ENCODE results near the gene SHCBP1L. TPM values are rescaled to one million over a fixed set of nuclear protein-coding genes. Genes with fewer than 3 reads are reported as not detected.

SHCBP1L gene
- total RNA-seq, 2 experiments from 2014 or later: not detected

GRCh38 chr1:182877842-182878241 is 75.1 kb downstream of the SHCBP1L start:
- Mint-ChIP-seq H3K4me1 (ENCODE audit: low read depth) (peaks cover 28% of the 10 kb centered on the region), H3K27me3 (ENCODE audit: low read depth) (no peaks in the 10 kb centered on the region), H3K9me3 (no peaks in the 10 kb centered on the region), H3K4me3 (no peak overlapping the region), H3K36me3 (ENCODE audit: low read depth) (peaks cover 82% of the 10 kb centered on the region), H3K27ac (peak overlapping the region; percentile 50)
- intact Hi-C loops (cut with micrococcal nuclease): loop anchor here (5.0 kb wide), 1 partner anchor 36 kb away; no protein-coding TSS in a partner anchor
- DNase-seq: no peak
- CTCF ChIA-PET: no interaction called here

DNA sequence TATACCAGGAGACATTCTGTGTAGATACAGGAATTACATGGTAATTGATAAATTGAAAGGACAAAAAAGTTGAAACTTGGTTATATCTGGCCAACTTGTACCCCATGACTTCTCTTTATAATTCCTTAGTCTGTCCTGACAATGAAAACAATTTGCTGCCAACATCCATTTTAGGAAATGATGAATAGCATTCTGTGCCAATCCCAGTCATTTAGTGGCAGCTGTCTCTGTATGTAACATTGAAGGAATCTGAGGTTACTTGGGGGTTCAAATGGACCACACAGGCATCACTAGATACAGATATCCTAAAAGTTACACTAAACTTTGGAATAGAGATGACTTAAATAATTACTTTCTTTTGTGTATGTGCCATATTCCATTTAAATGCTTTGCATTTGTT is 75.6 kb downstream of the SHCBP1L start:
- CTCF ChIA-PET: no interaction called here
- peaks cover 29% of the 10 kb centered on the region for H3K4me1 Mint-ChIP-seq (ENCODE audit: low read depth)
- intact Hi-C loops (cut with micrococcal nuclease): loop anchor here (5.0 kb wide), 1 partner anchor 35 kb away; no protein-coding TSS in a partner anchor
- no peaks in the 10 kb centered on the region for H3K9me3 Mint-ChIP-seq
- no peaks in the 10 kb centered on the region for H3K27me3 Mint-ChIP-seq (ENCODE audit: low read depth)
- peak overlapping the region; percentile 21 for H3K27ac Mint-ChIP-seq
- H3K36me3 Mint-ChIP-seq (ENCODE audit: low read depth): peaks cover 81% of the 10 kb centered on the region
- no peak for DNase-seq
- no peak overlapping the region for H3K4me3 Mint-ChIP-seq

- no peak for DNase-seq
- Mint-ChIP-seq H3K27ac (peak overlapping the region; percentile 38), H3K36me3 (ENCODE audit: low read depth) (peaks cover 77% of the 10 kb centered on the region), H3K9me3 (no peaks in the 10 kb centered on the region), H3K4me3 (no peak overlapping the region), H3K27me3 (ENCODE audit: low read depth) (no peaks in the 10 kb centered on the region), H3K4me1 (ENCODE audit: low read depth) (peaks cover 32% of the 10 kb centered on the region)
- CTCF ChIA-PET: interaction anchor here (1.0 to 1.7 kb wide), 3 partner anchors 14 to 279 kb away, joined by 3 to 4 read pairs (median 3); no protein-coding TSS in a partner anchor
- intact Hi-C loops (cut with micrococcal nuclease): loop anchor here (5.0 kb wide), 1 partner anchor 34 kb away; no protein-coding TSS in a partner anchor
Measured at GRCh38 chr1:182875889-182876288, 77.1 kb downstream of the SHCBP1L start.

DNA sequence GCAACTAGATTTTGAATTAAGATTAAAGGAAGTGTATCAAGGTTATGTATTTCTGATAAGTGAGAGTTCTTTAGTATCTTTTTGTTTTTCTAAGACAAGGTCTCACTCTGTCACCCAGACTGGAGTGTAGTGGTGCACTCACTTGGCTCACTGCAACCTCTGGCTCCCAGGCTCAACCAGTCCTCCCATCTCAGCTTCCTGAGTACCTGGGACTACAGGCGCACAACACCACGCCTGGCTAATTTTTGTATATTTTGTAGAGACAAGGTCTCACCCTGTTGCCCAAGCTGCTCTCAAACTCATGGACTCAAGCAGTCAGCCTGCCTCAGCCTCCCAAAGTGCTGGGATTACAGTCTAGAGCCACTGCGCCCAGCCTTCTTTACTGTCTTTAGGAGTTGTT is 80.1 kb downstream of the SHCBP1L start:
- no peak for DNase-seq
- intact Hi-C loops (cut with micrococcal nuclease): no loop called here
- CTCF ChIA-PET: no interaction called here
- H3K27ac Mint-ChIP-seq: no peak overlapping the region
- no peaks in the 10 kb centered on the region for H3K27me3 Mint-ChIP-seq (ENCODE audit: low read depth)
- H3K36me3 Mint-ChIP-seq (ENCODE audit: low read depth): peaks cover 64% of the 10 kb centered on the region
- no peak overlapping the region for H3K4me3 Mint-ChIP-seq
- H3K9me3 Mint-ChIP-seq: no peaks in the 10 kb centered on the region
- peaks cover 31% of the 10 kb centered on the region for H3K4me1 Mint-ChIP-seq (ENCODE audit: low read depth)

- H3K27me3 Mint-ChIP-seq (ENCODE audit: low read depth): no peaks in the 10 kb centered on the region
- peak; percentile 13 for DNase-seq
- intact Hi-C loops (cut with micrococcal nuclease): no loop called here
- H3K36me3 Mint-ChIP-seq (ENCODE audit: low read depth): peaks cover 68% of the 10 kb centered on the region
- peak overlapping the region; percentile 31 for H3K27ac Mint-ChIP-seq
- H3K4me3 Mint-ChIP-seq: no peak overlapping the region
- CTCF ChIA-PET: no interaction called here
- peaks cover 24% of the 10 kb centered on the region for H3K4me1 Mint-ChIP-seq (ENCODE audit: low read depth)
- no peaks in the 10 kb centered on the region for H3K9me3 Mint-ChIP-seq
Measured at GRCh38 chr1:182869241-182869666, 83.7 kb downstream of the SHCBP1L start.

DNA sequence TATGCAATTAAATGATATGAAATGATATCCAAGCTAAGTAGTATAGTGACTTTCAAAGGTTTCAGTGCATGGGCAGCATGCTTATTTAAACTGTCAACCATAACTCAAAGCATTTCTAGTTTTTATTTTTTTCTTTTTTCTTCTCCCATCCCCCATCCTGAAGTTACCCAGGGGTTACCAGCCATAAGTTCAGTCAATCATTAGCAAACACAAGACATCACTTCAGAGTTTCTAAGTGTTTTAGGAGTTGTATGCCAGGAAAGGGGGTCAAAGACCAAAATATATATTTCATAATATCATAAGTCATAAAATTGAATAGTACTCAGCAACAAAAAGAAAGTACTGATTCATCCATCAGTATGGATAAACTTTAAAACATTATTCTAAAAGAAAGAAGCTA is 85.1 kb downstream of the SHCBP1L start:
- CTCF ChIA-PET: no interaction called here
- H3K9me3 Mint-ChIP-seq: no peaks in the 10 kb centered on the region
- DNase-seq: no peak
- H3K4me3 Mint-ChIP-seq: no peak overlapping the region
- intact Hi-C loops (cut with micrococcal nuclease): no loop called here
- H3K4me1 Mint-ChIP-seq (ENCODE audit: low read depth): peaks cover 23% of the 10 kb centered on the region
- H3K27ac Mint-ChIP-seq: peak overlapping the region; percentile 15
- H3K27me3 Mint-ChIP-seq (ENCODE audit: low read depth): no peaks in the 10 kb centered on the region
- peaks cover 59% of the 10 kb centered on the region for H3K36me3 Mint-ChIP-seq (ENCODE audit: low read depth)

DNA sequence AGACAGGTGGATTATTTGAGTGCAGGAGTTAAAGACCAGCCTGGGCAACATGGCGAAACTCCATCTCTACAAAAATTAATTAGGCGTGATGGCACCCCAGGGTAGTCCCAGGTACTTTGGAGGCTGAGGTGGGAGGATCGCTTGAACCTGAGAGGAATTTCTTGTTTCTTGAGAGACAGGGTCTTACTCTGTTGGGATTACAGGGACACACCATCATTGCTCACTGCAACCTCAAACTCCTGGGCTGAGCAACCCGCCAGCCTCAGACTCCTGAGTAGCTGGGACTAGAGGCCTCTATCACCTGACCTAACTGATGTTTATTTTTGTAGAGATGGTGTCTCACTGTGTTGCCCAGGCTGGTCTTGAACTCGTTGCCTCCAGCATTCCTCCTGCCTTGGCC is 89.0 kb downstream of the SHCBP1L start:
- intact Hi-C loops (cut with micrococcal nuclease): no loop called here
- no peak overlapping the region for H3K4me3 Mint-ChIP-seq
- CTCF ChIA-PET: no interaction called here
- H3K4me1 Mint-ChIP-seq (ENCODE audit: low read depth): peaks cover 50% of the 10 kb centered on the region
- DNase-seq: no peak
- no peaks in the 10 kb centered on the region for H3K27me3 Mint-ChIP-seq (ENCODE audit: low read depth)
- peaks cover 66% of the 10 kb centered on the region for H3K36me3 Mint-ChIP-seq (ENCODE audit: low read depth)
- peak overlapping the region; percentile 81 for H3K27ac Mint-ChIP-seq
- H3K9me3 Mint-ChIP-seq: no peaks in the 10 kb centered on the region

GRCh38 chr1:182862827-182863226 is 90.1 kb downstream of the SHCBP1L start:
- H3K4me3 Mint-ChIP-seq: no peak overlapping the region
- H3K4me1 Mint-ChIP-seq (ENCODE audit: low read depth): peaks cover 52% of the 10 kb centered on the region
- no peak overlapping the region for H3K27ac Mint-ChIP-seq
- no peaks in the 10 kb centered on the region for H3K27me3 Mint-ChIP-seq (ENCODE audit: low read depth)
- intact Hi-C loops (cut with micrococcal nuclease): loop anchor here (1.0 kb wide), 1 partner anchor 11 kb away; no protein-coding TSS in a partner anchor
- peaks cover 72% of the 10 kb centered on the region for H3K36me3 Mint-ChIP-seq (ENCODE audit: low read depth)
- CTCF ChIA-PET: no interaction called here
- H3K9me3 Mint-ChIP-seq: no peaks in the 10 kb centered on the region
- DNase-seq: no peak

- intact Hi-C loops (cut with micrococcal nuclease): loop anchor here (1.0 kb wide), 2 partner anchors 10 to 23 kb away; partner anchors contain the start of gene DHX9
Measured at GRCh38 chr1:182861994-182862393, 91.0 kb downstream of the SHCBP1L start.

GRCh38 chr1:182860658-182861057 is 92.3 kb downstream of the SHCBP1L start:
- no peak for DNase-seq
- CTCF ChIA-PET: no interaction called here
- Mint-ChIP-seq H3K4me3 (no peak overlapping the region), H3K4me1 (ENCODE audit: low read depth) (peaks cover 49% of the 10 kb centered on the region), H3K9me3 (no peaks in the 10 kb centered on the region), H3K27me3 (ENCODE audit: low read depth) (no peaks in the 10 kb centered on the region), H3K27ac (no peak overlapping the region), H3K36me3 (ENCODE audit: low read depth) (peaks cover 63% of the 10 kb centered on the region)
- intact Hi-C loops (cut with micrococcal nuclease): loop anchor here (1.0 kb wide), 1 partner anchor 21 kb away; the partner anchor contains the start of gene DHX9

More at GRCh38 chr1:182861994-182862393, 91.0 kb downstream of the SHCBP1L start:
- DNase-seq: no peak
- Mint-ChIP-seq H3K4me3 (no peak overlapping the region), H3K4me1 (ENCODE audit: low read depth) (peaks cover 52% of the 10 kb centered on the region), H3K36me3 (ENCODE audit: low read depth) (peaks cover 68% of the 10 kb centered on the region), H3K9me3 (no peaks in the 10 kb centered on the region), H3K27ac (peak overlapping the region; percentile 62), H3K27me3 (ENCODE audit: low read depth) (no peaks in the 10 kb centered on the region)
- CTCF ChIA-PET: interaction anchor here (0.5 kb wide), 1 partner anchor 14 kb away, joined by 4 read pairs; no protein-coding TSS in a partner anchor

GRCh38 chr1:182857212-182857611 is 95.8 kb downstream of the SHCBP1L start:
- peaks cover 28% of the 10 kb centered on the region for H3K4me1 Mint-ChIP-seq (ENCODE audit: low read depth)
- no peak overlapping the region for H3K27ac Mint-ChIP-seq
- no peaks in the 10 kb centered on the region for H3K9me3 Mint-ChIP-seq
- intact Hi-C loops (cut with micrococcal nuclease): no loop called here
- CTCF ChIA-PET: no interaction called here
- no peaks in the 10 kb centered on the region for H3K27me3 Mint-ChIP-seq (ENCODE audit: low read depth)
- DNase-seq: no peak
- peaks cover 65% of the 10 kb centered on the region for H3K36me3 Mint-ChIP-seq (ENCODE audit: low read depth)
- H3K4me3 Mint-ChIP-seq: no peak overlapping the region

DNA sequence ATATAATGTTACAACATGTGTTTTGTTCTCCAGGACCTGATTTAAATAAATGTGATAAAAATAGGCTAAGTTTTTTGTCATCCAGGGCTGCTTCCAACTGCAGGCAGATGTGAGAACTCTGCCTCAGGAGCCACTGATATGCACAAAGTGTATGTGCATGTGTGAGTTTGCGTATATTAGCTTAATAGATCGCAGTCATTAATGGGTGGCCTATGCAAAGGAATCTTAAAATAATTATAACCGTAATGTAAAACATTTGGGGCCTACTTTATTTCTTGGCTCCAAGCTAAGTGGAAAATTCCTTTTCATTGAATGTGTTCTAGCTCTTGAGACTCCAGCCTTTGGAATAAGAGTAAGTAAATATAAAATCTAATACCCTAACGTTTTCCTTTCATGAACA is 97.1 kb downstream of the SHCBP1L start:
- no peaks in the 10 kb centered on the region for H3K27me3 Mint-ChIP-seq (ENCODE audit: low read depth)
- H3K4me3 Mint-ChIP-seq: no peak overlapping the region
- CTCF ChIA-PET: no interaction called here
- DNase-seq: no peak
- H3K9me3 Mint-ChIP-seq: no peaks in the 10 kb centered on the region
- H3K4me1 Mint-ChIP-seq (ENCODE audit: low read depth): peaks cover 24% of the 10 kb centered on the region
- H3K36me3 Mint-ChIP-seq (ENCODE audit: low read depth): peaks cover 64% of the 10 kb centered on the region
- intact Hi-C loops (cut with micrococcal nuclease): no loop called here
- no peak overlapping the region for H3K27ac Mint-ChIP-seq

- no peak overlapping the region for H3K27ac Mint-ChIP-seq
- no peak overlapping the region for H3K4me3 Mint-ChIP-seq
- peaks cover 44% of the 10 kb centered on the region for H3K4me1 Mint-ChIP-seq (ENCODE audit: low read depth)
- intact Hi-C loops (cut with micrococcal nuclease): loop anchor here (1.0 kb wide), 1 partner anchor 10 kb away; no protein-coding TSS in a partner anchor
- H3K9me3 Mint-ChIP-seq: no peaks in the 10 kb centered on the region
- H3K36me3 Mint-ChIP-seq (ENCODE audit: low read depth): peaks cover 68% of the 10 kb centered on the region
- CTCF ChIA-PET: no interaction called here
- H3K27me3 Mint-ChIP-seq (ENCODE audit: low read depth): no peaks in the 10 kb centered on the region
- no peak for DNase-seq
Measured at GRCh38 chr1:182851825-182852224, 101.1 kb downstream of the SHCBP1L start.
